GM19035 (cell line): Measurements from ENCODE around the gene ACD.
"Not testable (repeated sequence)": the region's sequence is repeated elsewhere in the genome, so short reads cannot be mapped to it uniquely, and the experiment has no call there.

Experiments used
- ATAC-seq: cut with Tn5 transposase; IDR thresholded peaks from one replicate; pipeline ENCODE4 v1.9.1; 2021; ENCODE audit not compliant: unreplicated experiment

ACD gene

GRCh38 chr16:67659675-67660563, at the start of gene ACD:
ACD (minus strand) TSS chr16:67660260; CDS start chr16:67660220, 40 bp downstream.
- peak; percentile 53 for ATAC-seq

GRCh38 chr16:67709050-67709449, 49.0 kb upstream of the ACD start:
- ATAC-seq: no peak

GRCh38 chr16:67708368-67708771, 48.3 kb upstream of the ACD start:
- no peak for ATAC-seq

DNA sequence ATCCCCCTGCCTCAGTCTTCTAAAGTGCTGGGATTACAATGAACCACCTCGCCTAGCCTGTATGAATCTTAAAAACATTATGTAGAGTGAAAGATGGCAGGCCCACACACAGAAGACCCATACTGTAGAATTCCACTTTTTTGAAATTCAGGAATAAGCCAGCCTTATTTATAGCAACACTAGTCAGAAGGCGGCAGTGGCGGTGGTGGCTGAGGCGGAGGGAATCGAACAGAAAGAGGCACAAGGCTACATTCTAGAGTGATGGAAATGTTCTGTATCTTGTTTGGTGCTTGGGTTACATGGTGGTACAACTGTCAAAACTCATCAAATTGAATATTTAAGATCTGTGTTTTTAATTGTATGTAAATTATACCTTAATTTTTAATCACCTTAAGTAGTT, 47.7 kb upstream of the ACD start:
- ATAC-seq: no peak

- no peak for ATAC-seq
Observed at GRCh38 chr16:67707210-67707609, 47.1 kb upstream of the ACD start.

GRCh38 chr16:67704110-67704509, 44.0 kb upstream of the ACD start:
- no peak for ATAC-seq

GRCh38 chr16:67703626-67704025, 43.6 kb upstream of the ACD start:
- ATAC-seq: no peak

DNA sequence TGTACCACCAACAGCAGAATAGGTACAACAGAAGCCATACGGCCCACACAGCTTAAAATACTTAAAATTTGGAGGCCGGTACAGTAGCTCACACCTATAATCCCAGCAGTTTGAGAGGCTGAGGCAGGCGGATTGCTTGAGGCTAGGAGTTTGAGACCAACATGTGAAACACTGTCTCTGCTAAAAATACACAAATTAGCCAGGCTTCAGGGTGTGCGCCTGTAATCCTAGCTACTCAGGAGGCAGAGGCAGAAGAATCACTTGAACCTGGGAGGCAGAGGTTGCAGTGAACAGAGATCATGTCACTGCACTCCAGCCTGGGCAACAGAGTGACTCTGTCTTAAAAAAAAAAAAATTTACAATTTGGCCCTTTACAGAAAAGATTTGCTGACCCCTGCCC, 42.1 kb upstream of the ACD start:
- no peak for ATAC-seq

GRCh38 chr16:67701420-67701819, 41.4 kb upstream of the ACD start:
- ATAC-seq: no peak

DNA sequence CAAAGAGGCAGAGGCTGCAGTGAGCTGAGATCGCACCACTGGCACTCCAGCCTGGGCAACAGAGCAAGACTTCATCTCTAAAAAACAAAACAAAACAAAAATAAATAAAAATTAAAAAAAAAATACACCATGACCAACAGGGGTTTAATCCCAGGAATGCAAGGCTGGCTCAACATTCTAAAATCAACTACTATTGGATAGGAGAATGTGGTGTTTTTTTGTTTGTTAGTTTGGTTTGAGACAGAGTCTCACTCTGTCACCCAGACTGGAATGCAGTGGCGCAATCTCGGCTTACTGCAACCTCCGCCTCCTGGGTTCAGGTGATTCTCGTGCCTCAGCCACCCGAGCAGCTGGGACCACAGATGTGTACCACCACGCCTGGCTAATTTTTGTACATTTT, 39.2 kb upstream of the ACD start:
- ATAC-seq: no peak

- no peak for ATAC-seq
Observed at GRCh38 chr16:67697422-67698185, 37.5 kb upstream of the ACD start.

DNA sequence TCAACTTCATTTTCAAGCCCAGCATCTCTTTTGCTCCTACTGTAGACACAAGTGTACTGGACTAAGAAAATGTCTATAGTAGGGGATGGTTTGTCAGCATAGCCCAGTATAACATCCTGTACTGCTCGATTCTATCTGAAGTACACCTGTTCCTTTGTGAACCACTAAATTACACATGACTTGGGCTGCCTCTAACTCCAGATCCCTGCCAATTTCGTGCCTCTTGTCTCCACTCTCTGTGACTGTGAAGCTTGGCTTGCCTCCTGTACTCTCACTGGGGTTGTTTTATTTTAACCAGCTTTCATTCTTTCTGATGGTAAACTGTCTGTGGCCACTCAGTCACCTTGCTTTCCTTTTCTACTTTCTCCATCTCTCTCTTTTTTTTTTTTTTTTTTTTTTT, 34.6 kb upstream of the ACD start:
- no peak for ATAC-seq

DNA sequence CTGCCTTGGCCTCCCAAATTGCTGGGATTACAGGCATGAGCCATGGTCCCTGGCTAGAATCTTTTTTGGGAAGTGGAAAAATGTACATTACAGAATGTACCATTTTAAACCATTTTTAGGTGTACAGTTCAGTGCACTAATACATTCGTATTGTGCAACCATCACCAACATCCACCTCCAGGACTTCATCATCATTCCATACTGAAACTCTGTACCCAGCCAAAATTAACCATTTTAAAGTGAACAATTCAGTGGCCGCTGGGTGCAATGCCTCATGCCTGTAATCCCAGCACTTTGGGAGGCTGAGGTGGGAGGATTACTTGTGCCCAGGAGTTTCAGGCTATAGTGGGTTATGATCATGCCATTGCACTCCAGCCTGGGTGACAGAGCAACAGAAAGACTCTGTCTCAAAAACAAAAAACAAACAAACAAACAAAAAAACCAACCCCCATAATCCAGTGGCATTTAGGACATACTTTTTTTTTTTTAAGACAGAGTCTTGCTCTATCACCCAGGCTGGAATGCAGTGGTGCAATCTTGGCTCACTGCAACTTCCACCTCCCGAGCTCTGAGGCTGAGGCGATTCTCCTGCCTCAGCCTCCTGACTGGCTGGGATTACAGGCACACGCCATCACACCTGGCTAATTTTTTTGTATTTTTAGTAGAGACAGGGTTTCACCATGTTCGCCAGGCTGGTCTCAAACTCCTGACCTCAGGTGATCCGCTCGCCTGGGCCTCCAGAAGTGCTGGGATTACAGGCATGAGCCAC, 33.6 kb upstream of the ACD start:
- ATAC-seq: not testable (repeated sequence)

GRCh38 chr16:67685388-67686112, 25.5 kb upstream of the ACD start:
- ATAC-seq: no peak

DNA sequence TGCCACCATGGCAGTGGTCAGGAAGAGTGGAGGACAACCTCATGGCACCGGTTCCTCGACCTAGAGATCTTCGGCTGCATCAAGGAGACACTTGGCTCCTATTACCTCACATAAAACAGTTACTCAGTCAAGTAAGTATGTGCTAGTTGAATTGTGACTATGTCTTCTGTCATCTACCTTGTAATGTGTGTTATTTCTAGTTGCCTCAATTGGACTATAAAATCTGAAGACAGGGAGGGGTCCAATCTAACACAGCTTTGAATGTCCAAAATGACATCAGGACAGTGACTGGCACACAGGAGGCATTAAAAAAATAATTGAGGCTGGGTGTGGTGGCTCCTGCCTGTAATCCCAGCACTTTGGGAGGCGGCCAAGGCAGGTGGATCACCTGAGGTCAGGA, 23.7 kb upstream of the ACD start:
- no peak for ATAC-seq

DNA sequence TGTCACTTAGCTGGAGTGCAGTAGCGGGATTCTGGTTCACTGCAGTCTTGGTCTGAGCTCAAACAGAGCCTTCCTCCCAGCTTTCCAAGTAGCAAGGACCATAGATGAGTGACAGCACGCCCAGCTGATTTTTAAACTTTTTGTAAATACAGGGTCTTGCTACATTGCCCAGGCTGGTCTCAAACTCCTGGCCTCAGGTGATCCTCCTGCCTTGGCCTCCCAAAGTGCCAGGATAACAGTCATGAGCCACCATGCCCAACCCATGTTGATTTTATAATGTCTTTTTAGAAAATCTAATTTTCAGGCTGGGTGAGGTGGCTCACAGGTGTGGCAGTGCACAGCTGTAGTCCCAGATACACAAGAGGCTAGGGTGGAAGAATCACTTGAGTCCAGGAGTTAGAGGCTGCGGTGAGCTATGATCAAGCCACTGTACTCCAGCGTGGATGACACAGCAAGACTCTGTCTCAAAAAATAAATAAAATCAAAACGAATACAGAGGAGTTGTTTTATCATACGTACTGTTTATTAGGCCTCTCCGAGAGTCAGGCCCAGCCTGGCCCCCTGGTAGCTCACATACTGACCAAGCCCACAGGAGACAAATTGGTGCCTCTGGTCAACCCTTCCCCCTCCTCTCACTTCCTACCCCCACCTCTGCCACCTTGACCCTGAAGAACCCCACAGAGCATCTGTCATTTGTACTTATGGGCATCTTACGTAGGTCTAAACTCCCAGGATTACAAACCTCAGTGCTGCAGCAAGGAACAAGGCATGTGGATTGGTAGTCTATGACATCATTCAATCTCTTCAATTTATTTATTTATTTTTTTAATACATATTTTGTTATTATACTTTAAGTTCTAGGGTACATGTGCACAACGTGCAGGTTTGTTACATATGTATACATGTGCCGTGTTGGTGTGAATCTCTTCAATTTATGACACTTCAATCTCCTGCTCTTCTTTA, 20.2 kb upstream of the ACD start:
- ATAC-seq: no peak

DNA sequence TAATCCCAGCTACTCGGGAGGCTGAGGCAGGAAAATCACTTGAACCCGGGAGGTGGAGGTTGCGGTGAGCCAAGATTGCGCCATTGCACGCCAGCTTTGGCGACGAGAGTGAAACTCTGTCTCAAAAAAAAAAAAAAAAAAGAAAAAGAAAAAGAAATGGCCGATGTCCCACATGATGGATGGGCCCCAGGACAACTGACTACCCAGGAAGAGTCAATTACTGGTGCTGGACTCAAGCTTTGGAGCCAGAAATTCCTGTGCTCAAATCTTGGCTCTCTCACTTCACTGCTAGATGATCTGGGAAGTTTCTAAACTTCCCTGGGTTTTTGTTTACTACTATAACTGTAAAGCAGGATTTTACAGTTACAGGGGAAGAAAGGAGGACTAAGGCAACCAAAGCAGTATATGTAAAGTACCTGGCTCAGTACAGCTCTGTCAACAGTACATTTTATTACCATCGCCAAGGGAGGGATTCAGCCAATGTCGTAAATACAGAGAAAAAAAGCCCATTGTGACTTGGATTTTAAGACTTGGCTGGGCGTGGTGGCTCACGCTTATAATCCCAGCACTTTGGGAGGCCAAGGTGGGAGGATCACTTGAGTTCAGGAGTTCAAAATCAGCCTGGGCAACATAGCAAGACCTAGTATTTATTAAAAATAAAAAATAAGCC, 18.4 kb upstream of the ACD start:
- no peak for ATAC-seq

GRCh38 chr16:67677712-67678111, 17.7 kb upstream of the ACD start:
- ATAC-seq: no peak

GRCh38 chr16:67676939-67677338, 16.9 kb upstream of the ACD start:
- no peak for ATAC-seq
